Neural progenitor cell (in vitro differentiated cells): ENCODE results near the gene ADAM17. TPM values are rescaled to one million over a fixed set of nuclear protein-coding genes. Genes with fewer than 3 reads are reported as not detected.
"Not testable (repeated sequence)": the region's sequence is repeated elsewhere in the genome, so short reads cannot be mapped to it uniquely, and the experiment has no call there.

ENCODE experiments used
- DNase-seq: peaks from one replicate; pipeline ENCODE4 v3.0.0-alpha.2; 2016; ENCODE audit warnings: low spot score
- H2AFZ ChIP-seq: fragments of 200-600 bp; sonication (generic); replicated peaks from 2 replicates; pipeline ENCODE4 v1.6.1; 2016; ENCODE audit warnings: antibody characterized with exemption
- H3F3A ChIP-seq: fragments of 200-600 bp; sonication (generic); 2 replicates; pipeline ENCODE4 v1.6.1; 2016; ENCODE audit warnings: antibody characterized with exemption, low read depth
- H3K27ac ChIP-seq: fragments of 200-600 bp; sonication (generic); 2 replicates; pipeline ENCODE4 v1.5.1; 2016; ENCODE audit warnings: mild to moderate bottlenecking
- H3K27me3 ChIP-seq: fragments of 200-600 bp; sonication (generic); 2 replicates; pipeline ENCODE4 v1.6.1; 2016; ENCODE audit warnings: mild to moderate bottlenecking, moderate library complexity
- H3K36me3 ChIP-seq: fragments of 200-600 bp; sonication (generic); 2 replicates; pipeline ENCODE4 v1.5.1; 2016
- H3K4me1 ChIP-seq: fragments of 200-600 bp; sonication (generic); 2 replicates; pipeline ENCODE4 v1.6.1; 2016; ENCODE audit warnings: mixed run types
- H3K4me2 ChIP-seq: fragments of 200-600 bp; sonication (generic); 2 replicates; pipeline ENCODE4 v1.6.1; 2016
- H3K4me3 ChIP-seq: fragments of 200-600 bp; sonication (generic); 2 replicates; pipeline ENCODE4 v1.5.1; 2016
- H3K79me2 ChIP-seq: fragments of 200-600 bp; sonication (generic); 2 replicates; pipeline ENCODE4 v1.6.1; 2016; ENCODE audit warnings: low read depth
- H3K9ac ChIP-seq: fragments of 200-600 bp; sonication (generic); 2 replicates; pipeline ENCODE4 v1.6.1; 2016
- H3K9me3 ChIP-seq: fragments of 200-600 bp; sonication (generic); 2 replicates; pipeline ENCODE4 v1.5.1; 2016; ENCODE audit warnings: low read depth
- H4K20me1 ChIP-seq: fragments of 200-600 bp; sonication (generic); 2 replicates; pipeline ENCODE4 v1.6.1; 2016; ENCODE audit warnings: low read depth
- H3K27ac Mint-ChIP-seq: 3 replicates; pipeline ENCODE4 v1.8.0; 2021; ENCODE audit warnings: mixed read lengths
- H3K27me3 Mint-ChIP-seq: 2 replicates; pipeline ENCODE4 v1.8.0; 2022; ENCODE audit warnings: low read depth, mild to moderate bottlenecking, inconsistent platforms, moderate library complexity, mixed read lengths; ENCODE audit not compliant: insufficient read depth
- H3K36me3 Mint-ChIP-seq: 3 replicates; pipeline ENCODE4 v1.8.0; 2021; ENCODE audit warnings: mixed read lengths
- H3K4me1 Mint-ChIP-seq: 3 replicates; pipeline ENCODE4 v1.8.0; 2021; ENCODE audit warnings: mixed read lengths
- H3K4me3 Mint-ChIP-seq: 3 replicates; pipeline ENCODE4 v1.8.0; 2021; ENCODE audit warnings: mild to moderate bottlenecking, moderate library complexity, mixed read lengths
- H3K9me3 Mint-ChIP-seq: 3 replicates; pipeline ENCODE4 v1.8.0; 2020; ENCODE audit warnings: mixed read lengths
- EZH2 ChIP-seq: fragments of 200-600 bp; sonication (generic); IDR thresholded peaks from 2 replicates; pipeline ENCODE4 v1.6.1; 2017; ENCODE audit warnings: antibody characterized with exemption, mild to moderate bottlenecking, moderate library complexity
- EZH2phosphoT487 ChIP-seq: fragments of 200-600 bp; sonication (generic); IDR thresholded peaks from 2 replicates; pipeline ENCODE4 v1.6.1; 2017; ENCODE audit warnings: antibody characterized with exemption
- total RNA-seq: library from RNA; depleted of rRNA; stranded (reverse); fragments of >200 nt; gene quantifications from 2 replicates; pipeline ENCODE4 v1.2.3, GENCODE V29; 2015; ENCODE audit warnings: low replicate concordance
- TF ChIP-seq, protein P1 (sequence below): fragments of 200-600 bp; sonication (generic); IDR thresholded peaks from 2 replicates; pipeline ENCODE4 v1.5.1; 2017; ENCODE audit warnings: antibody characterized with exemption, mild to moderate bottlenecking

The ADAM17 gene
- total RNA-seq, 1 donor from 2014 or later, result 72.1 TPM

DNA sequence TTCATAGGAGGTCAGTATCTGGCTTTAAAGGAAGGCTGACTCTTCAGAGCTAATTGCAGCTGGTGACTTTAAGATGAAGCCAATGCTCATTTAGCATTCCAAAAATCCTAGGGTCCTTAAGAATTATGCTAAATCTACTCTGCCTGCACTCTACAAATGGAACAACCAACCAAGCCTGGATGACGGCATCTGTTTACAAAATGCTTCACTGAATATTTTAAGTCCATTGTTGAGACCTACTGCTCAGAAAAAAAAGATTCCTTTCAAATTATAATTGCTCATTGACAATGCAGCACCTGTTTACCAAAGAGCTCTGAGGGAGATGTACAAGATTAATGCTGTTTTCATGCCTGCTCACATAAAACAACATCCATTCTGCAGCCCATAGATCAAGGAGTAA, 43.8 kb upstream of the ADAM17 start:
- Histone ChIP-seq H3K4me2 (no peak overlapping the region), H3F3A (no peaks in the 10 kb centered on the region), H3K27ac (no peak overlapping the region), H4K20me1 (peaks cover 43% of the 10 kb centered on the region), H3K36me3 (peaks cover 26% of the 10 kb centered on the region), H3K79me2 (peaks cover 100% of the 10 kb centered on the region), H3K4me3 (no peak overlapping the region), H3K9me3 (no peaks in the 10 kb centered on the region), H3K9ac (no peak overlapping the region), H2AFZ (no peak overlapping the region), H3K4me1 (no peaks in the 10 kb centered on the region), H3K27me3 (no peaks in the 10 kb centered on the region)
- H3K9me3 Mint-ChIP-seq, result peaks cover 53% of the 10 kb centered on the region
- DNase-seq, result no peak
- no peak for TF ChIP-seq EZH2
- TF ChIP-seq EZH2phosphoT487, result no peak
- no peak overlapping the region for H3K4me3 Mint-ChIP-seq
- H3K36me3 Mint-ChIP-seq, result peaks cover 78% of the 10 kb centered on the region
- H3K27ac Mint-ChIP-seq, result no peak overlapping the region
- no peaks in the 10 kb centered on the region for H3K27me3 Mint-ChIP-seq
- peaks cover 9% of the 10 kb centered on the region for H3K4me1 Mint-ChIP-seq

DNA sequence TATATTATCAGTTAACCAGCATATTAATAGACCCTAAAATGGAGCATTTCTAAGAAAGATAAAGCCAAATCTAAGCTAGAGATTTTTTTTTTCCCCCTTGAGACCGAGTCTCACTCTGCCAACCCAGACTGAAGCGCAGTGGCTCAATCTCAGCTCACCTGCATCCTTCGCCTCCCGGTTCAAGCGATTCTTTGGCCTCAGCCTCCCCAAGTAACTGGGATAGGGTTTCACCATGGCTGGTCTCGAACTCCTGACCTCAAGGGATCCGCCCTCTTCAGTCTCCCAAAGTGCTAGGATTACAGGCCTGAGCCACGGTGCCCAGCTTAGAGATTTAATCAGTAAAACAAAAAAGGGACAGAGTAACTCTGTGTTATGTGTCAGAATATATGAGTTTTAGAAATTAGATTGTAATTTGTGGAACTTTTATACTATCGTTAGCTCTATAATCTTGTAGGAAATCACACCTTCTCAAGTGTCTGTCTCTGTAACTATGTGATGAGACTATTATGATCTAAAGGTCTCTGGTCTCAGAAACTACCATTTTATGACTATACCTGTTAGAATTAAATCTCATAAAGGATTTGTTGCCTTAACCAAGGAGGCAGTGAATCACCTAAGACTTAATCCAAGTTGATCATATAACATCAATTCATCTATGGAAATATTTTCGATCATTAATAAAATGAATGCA, 41.1 kb upstream of the ADAM17 start:
- Mint-ChIP-seq H3K27me3 (no peaks in the 10 kb centered on the region), H3K36me3 (peaks cover 66% of the 10 kb centered on the region), H3K4me1 (peaks cover 10% of the 10 kb centered on the region), H3K4me3 (no peak overlapping the region), H3K9me3 (peaks cover 37% of the 10 kb centered on the region), H3K27ac (no peak overlapping the region)
- Histone ChIP-seq H3K79me2 (peaks cover 100% of the 10 kb centered on the region), H3K4me3 (no peak overlapping the region), H3K36me3 (peaks cover 23% of the 10 kb centered on the region), H4K20me1 (peaks cover 51% of the 10 kb centered on the region), H2AFZ (no peak overlapping the region), H3F3A (no peaks in the 10 kb centered on the region), H3K9ac (no peak overlapping the region), H3K4me1 (no peaks in the 10 kb centered on the region), H3K4me2 (no peak overlapping the region), H3K27me3 (no peaks in the 10 kb centered on the region), H3K9me3 (no peaks in the 10 kb centered on the region), H3K27ac (no peak overlapping the region)
- TF ChIP-seq, protein P1, sequence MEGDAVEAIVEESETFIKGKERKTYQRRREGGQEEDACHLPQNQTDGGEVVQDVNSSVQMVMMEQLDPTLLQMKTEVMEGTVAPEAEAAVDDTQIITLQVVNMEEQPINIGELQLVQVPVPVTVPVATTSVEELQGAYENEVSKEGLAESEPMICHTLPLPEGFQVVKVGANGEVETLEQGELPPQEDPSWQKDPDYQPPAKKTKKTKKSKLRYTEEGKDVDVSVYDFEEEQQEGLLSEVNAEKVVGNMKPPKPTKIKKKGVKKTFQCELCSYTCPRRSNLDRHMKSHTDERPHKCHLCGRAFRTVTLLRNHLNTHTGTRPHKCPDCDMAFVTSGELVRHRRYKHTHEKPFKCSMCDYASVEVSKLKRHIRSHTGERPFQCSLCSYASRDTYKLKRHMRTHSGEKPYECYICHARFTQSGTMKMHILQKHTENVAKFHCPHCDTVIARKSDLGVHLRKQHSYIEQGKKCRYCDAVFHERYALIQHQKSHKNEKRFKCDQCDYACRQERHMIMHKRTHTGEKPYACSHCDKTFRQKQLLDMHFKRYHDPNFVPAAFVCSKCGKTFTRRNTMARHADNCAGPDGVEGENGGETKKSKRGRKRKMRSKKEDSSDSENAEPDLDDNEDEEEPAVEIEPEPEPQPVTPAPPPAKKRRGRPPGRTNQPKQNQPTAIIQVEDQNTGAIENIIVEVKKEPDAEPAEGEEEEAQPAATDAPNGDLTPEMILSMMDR, result no peak
- TF ChIP-seq EZH2, result no peak
- no peak for TF ChIP-seq EZH2phosphoT487
- no peak for DNase-seq

- H3K27me3 Mint-ChIP-seq, result no peaks in the 10 kb centered on the region
- Histone ChIP-seq H3K4me1 (no peaks in the 10 kb centered on the region), H3F3A (peaks cover 3% of the 10 kb centered on the region), H3K4me2 (no peak overlapping the region), H3K27ac (no peak overlapping the region), H4K20me1 (peaks cover 60% of the 10 kb centered on the region), H3K9ac (no peak overlapping the region), H2AFZ (no peak overlapping the region), H3K4me3 (no peak overlapping the region), H3K27me3 (no peaks in the 10 kb centered on the region), H3K9me3 (no peaks in the 10 kb centered on the region), H3K79me2 (peaks cover 100% of the 10 kb centered on the region), H3K36me3 (peaks cover 24% of the 10 kb centered on the region)
- DNase-seq, result no peak
- H3K4me3 Mint-ChIP-seq, result no peak overlapping the region
- no peak overlapping the region for H3K27ac Mint-ChIP-seq
- no peak for TF ChIP-seq EZH2phosphoT487
- TF ChIP-seq, protein P1, result no peak
- H3K4me1 Mint-ChIP-seq, result peaks cover 10% of the 10 kb centered on the region
- H3K9me3 Mint-ChIP-seq, result peaks cover 33% of the 10 kb centered on the region
- peaks cover 64% of the 10 kb centered on the region for H3K36me3 Mint-ChIP-seq
These were observed 40.1 kb upstream of the ADAM17 start for GRCh38 chr2:9595746-9596145.

DNA sequence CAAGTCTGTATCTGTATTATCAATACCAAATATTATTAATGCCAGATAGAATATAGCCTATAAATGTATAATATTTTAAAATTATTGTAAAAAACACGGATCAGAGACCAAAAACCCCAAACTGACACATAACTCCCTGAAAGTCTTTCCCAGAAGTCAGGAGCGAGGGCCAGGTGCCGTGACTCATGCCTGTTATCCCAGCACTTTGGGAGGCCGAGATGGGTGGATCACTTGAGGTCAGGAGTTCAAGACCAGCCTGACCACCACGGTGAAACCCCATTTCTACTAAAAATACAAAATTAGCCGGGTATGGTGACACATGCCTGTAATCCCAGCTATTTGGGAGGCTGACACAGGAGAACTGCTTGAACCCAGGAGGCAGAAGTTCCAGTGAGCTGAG, 39.6 kb upstream of the ADAM17 start:
- not testable (repeated sequence) for H3K9me3 ChIP-seq, H3F3A ChIP-seq, H3K27ac ChIP-seq, H3K27me3 Mint-ChIP-seq, H2AFZ ChIP-seq, H3K4me1 ChIP-seq, H3K4me2 ChIP-seq, H3K4me3 ChIP-seq, H3K4me3 Mint-ChIP-seq, H3K27me3 ChIP-seq, H3K4me1 Mint-ChIP-seq, DNase-seq, H3K27ac Mint-ChIP-seq, H3K9ac ChIP-seq
- Histone ChIP-seq H3K36me3 (peaks cover 26% of the 10 kb centered on the region), H3K79me2 (peaks cover 100% of the 10 kb centered on the region), H4K20me1 (peaks cover 65% of the 10 kb centered on the region)
- Mint-ChIP-seq H3K9me3 (peaks cover 28% of the 10 kb centered on the region), H3K36me3 (peaks cover 62% of the 10 kb centered on the region)
